IMR-90 (cell line): ENCODE results near the gene AP2A1. TPM values are rescaled to one million over a fixed set of nuclear protein-coding genes. Genes with fewer than 3 reads are reported as not detected.

Experiments
- ATAC-seq: fragments of 200-7000 bp; cut with Tn5 transposase; 2 replicates; pipeline ENCODE4 v1.9.1; 2020; ENCODE audit warnings: low read depth, mild to moderate bottlenecking, moderate library complexity
- BruUV-seq: library from RNA; stranded (reverse); fragments of 400-500 nt; replicated peaks from 2 replicates; lab custom pipeline; 2021; lab: Mats Ljungman, UMichigan
- CTCF ChIA-PET: fragments of 300-600 bp; formaldehyde crosslinking; extraction: SDS; loops from one replicate; lab custom pipeline; 2021; ENCODE audit warnings: antibody characterized with exemption; lab: Yijun Ruan, JAX
- POLR2A ChIA-PET: fragments of 300-600 bp; sonication (Branson Sonifier 250); formaldehyde crosslinking; loops from one replicate; lab custom pipeline; 2022; ENCODE audit warnings: antibody characterized with exemption; ENCODE audit not compliant: unreplicated experiment; lab: Charles Lee
- DNase-seq: peaks from one replicate; pipeline ENCODE4 v3.0.0; 2013
- H2AFZ ChIP-seq: replicated peaks from 2 replicates; pipeline ENCODE3; 2013; ENCODE audit warnings: low read length, mild to moderate bottlenecking; ENCODE audit not compliant: poor library complexity
- H2AK5ac ChIP-seq: 2 replicates; pipeline ENCODE4 v1.6.1; 2013; ENCODE audit warnings: low read depth, low read length, inconsistent platforms
- H2AK9ac ChIP-seq: replicated peaks from 2 replicates; pipeline ENCODE3; 2013; ENCODE audit warnings: mild to moderate bottlenecking, low read depth, low read length, moderate library complexity; ENCODE audit not compliant: poor library complexity
- H2BK120ac ChIP-seq: 2 replicates; pipeline ENCODE4 v1.6.1; 2013; ENCODE audit warnings: low read depth, low read length, inconsistent platforms
- H2BK15ac ChIP-seq: 3 replicates; pipeline ENCODE4 v1.6.1; 2013; ENCODE audit warnings: low read depth, low read length, inconsistent platforms
- H2BK20ac ChIP-seq: 2 replicates; pipeline ENCODE4 v1.6.1; 2013; ENCODE audit warnings: low read depth, mild to moderate bottlenecking, inconsistent platforms, low read length, moderate library complexity
- H2BK5ac ChIP-seq: 2 replicates; pipeline ENCODE4 v1.6.1; 2013; ENCODE audit warnings: mild to moderate bottlenecking, low read depth, low read length, inconsistent platforms; ENCODE audit not compliant: poor library complexity, severe bottlenecking
- H3K14ac ChIP-seq: replicated peaks from 2 replicates; pipeline ENCODE4 v1.6.1; 2013; ENCODE audit warnings: low read depth, low read length, inconsistent platforms
- H3K18ac ChIP-seq: 2 replicates; pipeline ENCODE4 v1.6.1; 2013; ENCODE audit warnings: low read depth, low read length, control low read depth
- H3K23ac ChIP-seq: 2 replicates; pipeline ENCODE4 v1.6.1; 2013; ENCODE audit warnings: low read depth, low read length, inconsistent platforms
- H3K27ac ChIP-seq: 2 replicates; pipeline ENCODE4 v1.5.1; 2013; ENCODE audit warnings: mild to moderate bottlenecking, control low read depth, low read length; ENCODE audit not compliant: insufficient read depth
- H3K27me3 ChIP-seq: 2 replicates; pipeline ENCODE4 v1.6.1; 2013; ENCODE audit warnings: low read length; ENCODE audit not compliant: control insufficient read depth, insufficient read depth
- H3K36me3 ChIP-seq: 2 replicates; pipeline ENCODE4 v1.6.1; 2013; ENCODE audit warnings: low read length, mixed read lengths; ENCODE audit not compliant: control insufficient read depth, insufficient read depth
- H3K4ac ChIP-seq: 2 replicates; pipeline ENCODE4 v1.6.1; 2013; ENCODE audit warnings: low read depth, low read length, inconsistent platforms
- H3K4me1 ChIP-seq: 2 replicates; pipeline ENCODE4 v1.6.1; 2013; ENCODE audit warnings: low read length, mixed read lengths; ENCODE audit not compliant: control insufficient read depth, insufficient read depth
- H3K4me2 ChIP-seq: 2 replicates; pipeline ENCODE4 v1.6.1; 2013; ENCODE audit warnings: low read depth, mild to moderate bottlenecking, control low read depth, low read length, moderate library complexity
- H3K4me3 ChIP-seq: 2 replicates; pipeline ENCODE4 v1.5.1; 2013; ENCODE audit warnings: low read depth, mild to moderate bottlenecking, control low read depth, low read length, moderate library complexity; ENCODE audit not compliant: insufficient read depth
- H3K56ac ChIP-seq: 2 replicates; pipeline ENCODE4 v1.6.1; 2013; ENCODE audit warnings: low read length, inconsistent platforms; ENCODE audit not compliant: insufficient read depth; ENCODE audit errors: extremely low read depth
- H3K79me1 ChIP-seq, 2 experiments: 2 replicates each; pipeline ENCODE4 v1.6.1; 2013; ENCODE audit warnings: low read length in 2 of 2, inconsistent platforms in 1 of 2, low read depth in 1 of 2
- H3K9ac ChIP-seq: 2 replicates; pipeline ENCODE4 v1.6.1; 2013; ENCODE audit warnings: low read depth, low read length, control low read depth
- H3K9me1 ChIP-seq: 2 replicates; pipeline ENCODE4 v1.6.1; 2013; ENCODE audit warnings: low read length, inconsistent platforms; ENCODE audit not compliant: insufficient read depth
- H3K9me3 ChIP-seq: 2 replicates; pipeline ENCODE4 v1.6.1; 2013; ENCODE audit warnings: low read length; ENCODE audit not compliant: control insufficient read depth, insufficient read depth
- H4K20me1 ChIP-seq: 2 replicates; pipeline ENCODE4 v1.6.1; 2013; ENCODE audit warnings: low read length, inconsistent platforms; ENCODE audit not compliant: insufficient read depth
- H4K5ac ChIP-seq: 2 replicates; pipeline ENCODE4 v1.6.1; 2013; ENCODE audit warnings: mild to moderate bottlenecking, low read depth, low read length, control low read depth
- H4K8ac ChIP-seq, 2 experiments: 2 replicates each; pipeline ENCODE4 v1.6.1; 2013; ENCODE audit warnings: low read depth in 2 of 2, low read length in 2 of 2, control low read depth in 1 of 2, inconsistent platforms in 1 of 2
- H4K91ac ChIP-seq: 2 replicates; pipeline ENCODE4 v1.6.1; 2013; ENCODE audit warnings: low read depth, low read length, inconsistent platforms; ENCODE audit not compliant: insufficient read depth
- RCOR1 ChIP-seq: IDR thresholded peaks from 2 replicates; pipeline ENCODE4 v1.6.1; 2012; ENCODE audit warnings: mild to moderate bottlenecking, low read length, improper control_type of control experiment; ENCODE audit not compliant: insufficient replicate concordance
- SMC3 ChIP-seq: fragments of 150-350 bp; IDR thresholded peaks from 2 replicates; pipeline ENCODE4 v1.6.1; 2016; ENCODE audit warnings: low read depth, mild to moderate bottlenecking, antibody characterized with exemption, low read length, moderate library complexity
- WGBS, 2 experiments: methylation state at CpG; one replicate each; pipeline versions ENCODE4 v1.1.5 to v1.1.7; 2013; ENCODE audit warnings: missing lambda C conversion rate in 2 of 2; ENCODE audit not compliant: insufficient read length in 1 of 2; ENCODE audit errors: extremely low coverage in 2 of 2; 5-methylcytosine and 5-hydroxymethylcytosine counted together
- dilution Hi-C: fragments of 300-500 bp; cut with HindIII; formaldehyde crosslinking; loops from one replicate; pipeline ENCODE4 v1.14.3; 2018; ENCODE audit warnings: low sequenced_read_pairs; ENCODE audit not compliant: unreplicated experiment
- in situ Hi-C: fragments of 300-500 bp; cut with MboI; formaldehyde crosslinking; loops from 3 replicates; pipeline ENCODE4 v1.14.3; 2019; ENCODE audit warnings: low sequenced_read_pairs, inconsistent platforms, mixed read lengths
- intact Hi-C: fragments of 100-400 bp; cut with micrococcal nuclease; formaldehyde crosslinking; loops from 2 replicates; pipeline ENCODE4 v1.10.0; 2022
- polyA plus RNA-seq, 3 experiments: library from polyadenylated mRNA; depleted of rRNA; stranded (reverse); fragments of >200 nt; gene quantifications; 2 replicates each; pipeline ENCODE4 v1.2.3, GENCODE V29; 2012; ENCODE audit warnings: low replicate concordance in 1 of 3
- total RNA-seq: library from RNA; depleted of rRNA; stranded (reverse); fragments of >200 nt; gene quantifications from 2 replicates; pipeline ENCODE4 v1.2.3, GENCODE V29; 2012
- TF ChIP-seq, protein P1 (sequence below): fragments of 150-350 bp; IDR thresholded peaks from 2 replicates; pipeline ENCODE4 v1.6.1; 2016; ENCODE audit warnings: low read depth, mild to moderate bottlenecking, low read length, moderate library complexity, borderline replicate concordance
- TF ChIP-seq, protein P2 (sequence below): conservative IDR thresholded peaks from 2 replicates; pipeline ENCODE4 v1.5.1; 2012; ENCODE audit warnings: mild to moderate bottlenecking, low read depth, low read length, improper control_type of control experiment

AP2A1 gene
- total and polyA plus RNA-seq, 2 of the 4 experiments (the other 2 are of a cell fraction) = 40.7 to 122 TPM

DNA sequence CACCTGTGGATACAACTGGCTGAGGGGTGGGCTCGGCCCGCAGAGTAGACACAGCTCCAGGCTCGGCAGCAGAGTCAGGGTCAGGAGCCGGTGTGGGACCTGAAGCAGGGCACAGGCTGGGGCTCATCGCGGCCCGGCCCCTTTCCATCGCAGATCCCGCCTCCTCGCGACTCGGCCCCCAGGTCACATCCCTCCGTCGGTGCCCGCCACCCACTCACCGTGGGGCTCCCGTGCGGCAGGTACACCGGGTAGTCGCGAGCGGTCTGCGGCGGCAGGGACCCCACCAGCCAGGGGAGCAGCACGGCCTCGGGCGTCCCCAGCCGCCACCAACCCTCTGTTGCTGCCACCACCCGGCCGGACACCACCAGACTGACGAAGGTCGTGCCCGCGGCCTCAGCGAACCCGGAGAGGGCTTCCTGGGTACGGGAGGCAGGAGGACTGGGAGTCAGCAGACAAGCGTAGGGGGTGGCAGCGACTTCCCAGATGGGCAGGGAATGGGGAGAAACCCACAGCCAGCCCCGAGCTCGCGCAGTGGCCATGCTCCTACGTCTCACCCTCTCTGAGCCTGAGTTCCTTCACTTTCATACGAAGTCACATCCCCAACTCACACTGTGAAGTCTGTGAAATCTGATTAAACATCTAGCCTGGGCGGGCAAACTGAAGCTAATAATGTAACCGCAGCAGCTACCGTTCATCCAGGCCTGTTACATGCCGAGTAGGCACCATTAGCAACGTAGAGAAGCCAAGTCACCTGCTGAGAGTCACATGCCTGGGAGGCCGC, 42.5 kb downstream of the AP2A1 start (continued):
- TF ChIP-seq, protein P1, sequence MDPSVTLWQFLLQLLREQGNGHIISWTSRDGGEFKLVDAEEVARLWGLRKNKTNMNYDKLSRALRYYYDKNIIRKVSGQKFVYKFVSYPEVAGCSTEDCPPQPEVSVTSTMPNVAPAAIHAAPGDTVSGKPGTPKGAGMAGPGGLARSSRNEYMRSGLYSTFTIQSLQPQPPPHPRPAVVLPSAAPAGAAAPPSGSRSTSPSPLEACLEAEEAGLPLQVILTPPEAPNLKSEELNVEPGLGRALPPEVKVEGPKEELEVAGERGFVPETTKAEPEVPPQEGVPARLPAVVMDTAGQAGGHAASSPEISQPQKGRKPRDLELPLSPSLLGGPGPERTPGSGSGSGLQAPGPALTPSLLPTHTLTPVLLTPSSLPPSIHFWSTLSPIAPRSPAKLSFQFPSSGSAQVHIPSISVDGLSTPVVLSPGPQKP = no peak

DNA sequence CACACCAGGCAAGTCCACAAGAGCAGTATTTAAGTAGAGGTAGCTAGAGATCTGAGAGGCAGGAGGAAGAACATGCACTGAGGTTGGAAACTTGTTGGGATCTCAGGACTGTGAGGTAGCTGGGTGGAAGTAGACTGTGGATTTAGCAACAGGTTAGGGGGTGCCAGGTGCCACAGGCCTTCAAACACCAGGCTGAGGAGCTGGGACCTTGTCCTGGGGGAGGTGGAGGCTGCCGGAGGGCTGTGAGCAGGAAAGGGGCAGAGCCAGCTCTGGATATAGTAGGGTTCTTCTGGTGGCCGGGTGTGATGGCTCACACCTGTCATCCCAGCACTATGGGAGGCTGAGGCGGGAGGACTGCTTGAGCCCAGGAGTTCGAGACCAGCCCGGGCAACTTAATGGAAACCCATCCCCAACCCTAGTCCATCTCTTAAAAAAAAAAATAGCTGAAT, 43.2 kb downstream of the AP2A1 start:
- H2AFZ ChIP-seq = peak overlapping the region; percentile 98
- dilution Hi-C loops = no loop called here
- intact Hi-C loops = loop anchor here (10.0 kb wide), 1 partner anchor 95 kb away; no protein-coding TSS in a partner anchor
- peak overlapping the region; percentile 81; the same call in 1 of the 2 replicates for H3K4me3 ChIP-seq
- no TSS peak for BruUV-seq
- H2AK9ac ChIP-seq = peak overlapping the region; percentile 92
- ATAC-seq (no peak), DNase-seq (no peak)
- POLR2A ChIA-PET = no interaction called here
- H3K9me1 ChIP-seq = peaks cover 17% of the 10 kb centered on the region
- no peak overlapping the region for H3K56ac ChIP-seq
- peaks cover 5% of the 10 kb centered on the region for H3K4me1 ChIP-seq
- peak overlapping the region; percentile 93 for H3K23ac ChIP-seq
- H2BK120ac ChIP-seq = no peak overlapping the region
- no peak overlapping the region for H3K9ac ChIP-seq
- no peaks in the 10 kb centered on the region; the same call in 1 of the 2 replicates for H4K20me1 ChIP-seq
- peaks cover 5 to 21% of the 10 kb centered on the region in 2 experiments; a peak in 2 of 4 replicates for H3K79me1 ChIP-seq
- H3K9me3 ChIP-seq = no peaks in the 10 kb centered on the region
- peak overlapping the region; percentile 36 for H2AK5ac ChIP-seq
- H3K27ac ChIP-seq = no peak overlapping the region
- peak overlapping the region; percentile 8; the same call in 1 of the 2 replicates for H4K91ac ChIP-seq
- peak overlapping the region; percentile 90 for H3K4me2 ChIP-seq
- peak overlapping the region in 1 of 2 experiments; percentile 41; a peak in 1 of 4 replicates for H4K8ac ChIP-seq
- H3K18ac ChIP-seq = no peak overlapping the region
- H3K14ac ChIP-seq = peak overlapping the region; percentile 22; the same call in 1 of the 2 replicates
- WGBS, 2 experiments = no CpG with 5 or more reads among the region's 5 CpGs
- CTCF ChIA-PET = no interaction called here
- H3K27me3 ChIP-seq = no peaks in the 10 kb centered on the region
- H4K5ac ChIP-seq = no peak overlapping the region
- TF ChIP-seq, protein P2, sequence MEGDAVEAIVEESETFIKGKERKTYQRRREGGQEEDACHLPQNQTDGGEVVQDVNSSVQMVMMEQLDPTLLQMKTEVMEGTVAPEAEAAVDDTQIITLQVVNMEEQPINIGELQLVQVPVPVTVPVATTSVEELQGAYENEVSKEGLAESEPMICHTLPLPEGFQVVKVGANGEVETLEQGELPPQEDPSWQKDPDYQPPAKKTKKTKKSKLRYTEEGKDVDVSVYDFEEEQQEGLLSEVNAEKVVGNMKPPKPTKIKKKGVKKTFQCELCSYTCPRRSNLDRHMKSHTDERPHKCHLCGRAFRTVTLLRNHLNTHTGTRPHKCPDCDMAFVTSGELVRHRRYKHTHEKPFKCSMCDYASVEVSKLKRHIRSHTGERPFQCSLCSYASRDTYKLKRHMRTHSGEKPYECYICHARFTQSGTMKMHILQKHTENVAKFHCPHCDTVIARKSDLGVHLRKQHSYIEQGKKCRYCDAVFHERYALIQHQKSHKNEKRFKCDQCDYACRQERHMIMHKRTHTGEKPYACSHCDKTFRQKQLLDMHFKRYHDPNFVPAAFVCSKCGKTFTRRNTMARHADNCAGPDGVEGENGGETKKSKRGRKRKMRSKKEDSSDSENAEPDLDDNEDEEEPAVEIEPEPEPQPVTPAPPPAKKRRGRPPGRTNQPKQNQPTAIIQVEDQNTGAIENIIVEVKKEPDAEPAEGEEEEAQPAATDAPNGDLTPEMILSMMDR = no peak
- TF ChIP-seq RCOR1 (no peak), SMC3 (no peak)
- H2BK20ac ChIP-seq = 0 out of 2 replicates have a peak overlapping the region, but pooled peaks have one; percentile 3
- peak overlapping the region; percentile 41 for H3K4ac ChIP-seq
- no peak overlapping the region for H2BK15ac ChIP-seq
- peaks cover 18% of the 10 kb centered on the region; the same call in 1 of the 2 replicates for H3K36me3 ChIP-seq
- H2BK5ac ChIP-seq = no peak overlapping the region
- in situ Hi-C loops = no loop called here
